IMR-90 (cell line): Measurements from ENCODE around the gene PLA2G12B. TPM values are rescaled to one million over a fixed set of nuclear protein-coding genes. Genes with fewer than 3 reads are reported as not detected.

Experiments used
- ATAC-seq: fragments of 200-7000 bp; cut with Tn5 transposase; 2 replicates; pipeline ENCODE4 v1.9.1; 2020; ENCODE audit warnings: low read depth, mild to moderate bottlenecking, moderate library complexity
- BruUV-seq: library from RNA; stranded (reverse); fragments of 400-500 nt; replicated peaks from 2 replicates; lab custom pipeline; 2021; lab: Mats Ljungman, UMichigan
- CTCF ChIA-PET: fragments of 300-600 bp; formaldehyde crosslinking; extraction: SDS; loops from one replicate; lab custom pipeline; 2021; ENCODE audit warnings: antibody characterized with exemption; lab: Yijun Ruan, JAX
- POLR2A ChIA-PET: fragments of 300-600 bp; sonication (Branson Sonifier 250); formaldehyde crosslinking; loops from one replicate; lab custom pipeline; 2022; ENCODE audit warnings: antibody characterized with exemption; ENCODE audit not compliant: unreplicated experiment; lab: Charles Lee
- DNase-seq: peaks from one replicate; pipeline ENCODE4 v3.0.0; 2013
- H2AFZ ChIP-seq: replicated peaks from 2 replicates; pipeline ENCODE3; 2013; ENCODE audit warnings: low read length, mild to moderate bottlenecking; ENCODE audit not compliant: poor library complexity
- H2AK5ac ChIP-seq: 2 replicates; pipeline ENCODE4 v1.6.1; 2013; ENCODE audit warnings: low read depth, low read length, inconsistent platforms
- H2AK9ac ChIP-seq: replicated peaks from 2 replicates; pipeline ENCODE3; 2013; ENCODE audit warnings: mild to moderate bottlenecking, low read depth, low read length, moderate library complexity; ENCODE audit not compliant: poor library complexity
- H2BK120ac ChIP-seq: 2 replicates; pipeline ENCODE4 v1.6.1; 2013; ENCODE audit warnings: low read depth, low read length, inconsistent platforms
- H2BK15ac ChIP-seq: 3 replicates; pipeline ENCODE4 v1.6.1; 2013; ENCODE audit warnings: low read depth, low read length, inconsistent platforms
- H2BK20ac ChIP-seq: 2 replicates; pipeline ENCODE4 v1.6.1; 2013; ENCODE audit warnings: low read depth, mild to moderate bottlenecking, inconsistent platforms, low read length, moderate library complexity
- H2BK5ac ChIP-seq: 2 replicates; pipeline ENCODE4 v1.6.1; 2013; ENCODE audit warnings: mild to moderate bottlenecking, low read depth, low read length, inconsistent platforms; ENCODE audit not compliant: poor library complexity, severe bottlenecking
- H3K14ac ChIP-seq: replicated peaks from 2 replicates; pipeline ENCODE4 v1.6.1; 2013; ENCODE audit warnings: low read depth, low read length, inconsistent platforms
- H3K18ac ChIP-seq: 2 replicates; pipeline ENCODE4 v1.6.1; 2013; ENCODE audit warnings: low read depth, low read length, control low read depth
- H3K23ac ChIP-seq: 2 replicates; pipeline ENCODE4 v1.6.1; 2013; ENCODE audit warnings: low read depth, low read length, inconsistent platforms
- H3K27ac ChIP-seq: 2 replicates; pipeline ENCODE4 v1.5.1; 2013; ENCODE audit warnings: mild to moderate bottlenecking, control low read depth, low read length; ENCODE audit not compliant: insufficient read depth
- H3K27me3 ChIP-seq: 2 replicates; pipeline ENCODE4 v1.6.1; 2013; ENCODE audit warnings: low read length; ENCODE audit not compliant: control insufficient read depth, insufficient read depth
- H3K36me3 ChIP-seq: 2 replicates; pipeline ENCODE4 v1.6.1; 2013; ENCODE audit warnings: low read length, mixed read lengths; ENCODE audit not compliant: control insufficient read depth, insufficient read depth
- H3K4ac ChIP-seq: 2 replicates; pipeline ENCODE4 v1.6.1; 2013; ENCODE audit warnings: low read depth, low read length, inconsistent platforms
- H3K4me1 ChIP-seq: 2 replicates; pipeline ENCODE4 v1.6.1; 2013; ENCODE audit warnings: low read length, mixed read lengths; ENCODE audit not compliant: control insufficient read depth, insufficient read depth
- H3K4me2 ChIP-seq: 2 replicates; pipeline ENCODE4 v1.6.1; 2013; ENCODE audit warnings: low read depth, mild to moderate bottlenecking, control low read depth, low read length, moderate library complexity
- H3K4me3 ChIP-seq: 2 replicates; pipeline ENCODE4 v1.5.1; 2013; ENCODE audit warnings: low read depth, mild to moderate bottlenecking, control low read depth, low read length, moderate library complexity; ENCODE audit not compliant: insufficient read depth
- H3K56ac ChIP-seq: 2 replicates; pipeline ENCODE4 v1.6.1; 2013; ENCODE audit warnings: low read length, inconsistent platforms; ENCODE audit not compliant: insufficient read depth; ENCODE audit errors: extremely low read depth
- H3K79me1 ChIP-seq, 2 experiments: 2 replicates each; pipeline ENCODE4 v1.6.1; 2013; ENCODE audit warnings: low read length in 2 of 2, inconsistent platforms in 1 of 2, low read depth in 1 of 2
- H3K9ac ChIP-seq: 2 replicates; pipeline ENCODE4 v1.6.1; 2013; ENCODE audit warnings: low read depth, low read length, control low read depth
- H3K9me1 ChIP-seq: 2 replicates; pipeline ENCODE4 v1.6.1; 2013; ENCODE audit warnings: low read length, inconsistent platforms; ENCODE audit not compliant: insufficient read depth
- H3K9me3 ChIP-seq: 2 replicates; pipeline ENCODE4 v1.6.1; 2013; ENCODE audit warnings: low read length; ENCODE audit not compliant: control insufficient read depth, insufficient read depth
- H4K20me1 ChIP-seq: 2 replicates; pipeline ENCODE4 v1.6.1; 2013; ENCODE audit warnings: low read length, inconsistent platforms; ENCODE audit not compliant: insufficient read depth
- H4K5ac ChIP-seq: 2 replicates; pipeline ENCODE4 v1.6.1; 2013; ENCODE audit warnings: mild to moderate bottlenecking, low read depth, low read length, control low read depth
- H4K8ac ChIP-seq, 2 experiments: 2 replicates each; pipeline ENCODE4 v1.6.1; 2013; ENCODE audit warnings: low read depth in 2 of 2, low read length in 2 of 2, control low read depth in 1 of 2, inconsistent platforms in 1 of 2
- H4K91ac ChIP-seq: 2 replicates; pipeline ENCODE4 v1.6.1; 2013; ENCODE audit warnings: low read depth, low read length, inconsistent platforms; ENCODE audit not compliant: insufficient read depth
- BHLHE40 ChIP-seq: fragments of 150-350 bp; IDR thresholded peaks from 2 replicates; pipeline ENCODE4 v1.6.1; 2016; ENCODE audit warnings: mild to moderate bottlenecking, low read depth, low read length
- CEBPB ChIP-seq: IDR thresholded peaks from 2 replicates; pipeline ENCODE4 v1.6.1; 2012; ENCODE audit warnings: low read depth, low read length, improper control_type of control experiment
- WGBS, 2 experiments: methylation state at CpG; one replicate each; pipeline versions ENCODE4 v1.1.5 to v1.1.7; 2013; ENCODE audit warnings: missing lambda C conversion rate in 2 of 2; ENCODE audit not compliant: insufficient read length in 1 of 2; ENCODE audit errors: extremely low coverage in 2 of 2; 5-methylcytosine and 5-hydroxymethylcytosine counted together
- dilution Hi-C: fragments of 300-500 bp; cut with HindIII; formaldehyde crosslinking; loops from one replicate; pipeline ENCODE4 v1.14.3; 2018; ENCODE audit warnings: low sequenced_read_pairs; ENCODE audit not compliant: unreplicated experiment
- in situ Hi-C: fragments of 300-500 bp; cut with MboI; formaldehyde crosslinking; loops from 3 replicates; pipeline ENCODE4 v1.14.3; 2019; ENCODE audit warnings: low sequenced_read_pairs, inconsistent platforms, mixed read lengths
- intact Hi-C: fragments of 100-400 bp; cut with micrococcal nuclease; formaldehyde crosslinking; loops from 2 replicates; pipeline ENCODE4 v1.10.0; 2022
- polyA plus RNA-seq, 3 experiments: library from polyadenylated mRNA; depleted of rRNA; stranded (reverse); fragments of >200 nt; gene quantifications; 2 replicates each; pipeline ENCODE4 v1.2.3, GENCODE V29; 2012; ENCODE audit warnings: low replicate concordance in 1 of 3
- total RNA-seq: library from RNA; depleted of rRNA; stranded (reverse); fragments of >200 nt; gene quantifications from 2 replicates; pipeline ENCODE4 v1.2.3, GENCODE V29; 2012

Gene PLA2G12B
- total and polyA plus RNA-seq, 2 of the 4 experiments (the other 2 are of a cell fraction) = not detected

- H2BK20ac ChIP-seq = no peak within 1 kb of the TSS
- CTCF ChIA-PET = interaction anchor here (0.9 to 1.1 kb wide), 2 partner anchors 15 to 197 kb away, joined by 3 to 4 read pairs; no protein-coding TSS in a partner anchor
- no peak within 1 kb of the TSS for H3K18ac ChIP-seq
- H3K9ac ChIP-seq = no peak within 1 kb of the TSS
- no peak for DNase-seq
- no peaks in the 10 kb centered on the region for H3K9me3 ChIP-seq
- no peak for ATAC-seq
- dilution Hi-C loops = no loop called here
- in situ Hi-C loops = no loop called here
- H2BK15ac ChIP-seq = no peak within 1 kb of the TSS
- H3K27me3 ChIP-seq = peaks cover 3% of the 10 kb centered on the region; the same call in 1 of the 2 replicates
- no peak within 1 kb of the TSS for H3K4me3 ChIP-seq
- no peak within 1 kb of the TSS for H2BK120ac ChIP-seq
- H2AK5ac ChIP-seq = no peak within 1 kb of the TSS
- WGBS, 2 experiments = no CpG with 5 or more reads among the region's 4 CpGs
- TF ChIP-seq CEBPB (peak; percentile 28; the same call in 1 of the 2 replicates), BHLHE40 (no peak)
- H4K91ac ChIP-seq = no peak within 1 kb of the TSS
- no peak within 1 kb of the TSS for H3K4me2 ChIP-seq
- intact Hi-C loops = no loop called here
- no peak within 1 kb of the TSS for H2BK5ac ChIP-seq
- POLR2A ChIA-PET = no interaction called here
- no peaks in the 10 kb centered on the region for H3K79me1 ChIP-seq
- no peaks in the 10 kb centered on the region for H3K9me1 ChIP-seq
- no peaks in the 10 kb centered on the region for H4K20me1 ChIP-seq
- H2AK9ac ChIP-seq = no peak within 1 kb of the TSS
- no peak within 1 kb of the TSS for H4K5ac ChIP-seq
- no peak within 1 kb of the TSS for H3K14ac ChIP-seq
- no peak within 1 kb of the TSS for H3K56ac ChIP-seq
- no peaks in the 10 kb centered on the region for H3K4me1 ChIP-seq
- no TSS peak for BruUV-seq
- no peak within 1 kb of the TSS for H2AFZ ChIP-seq
- no peak within 1 kb of the TSS for H4K8ac ChIP-seq
- H3K36me3 ChIP-seq = peaks cover 1% of the 10 kb centered on the region; the same call in 1 of the 2 replicates
- no peak within 1 kb of the TSS for H3K23ac ChIP-seq
- no peak within 1 kb of the TSS for H3K4ac ChIP-seq
- H3K27ac ChIP-seq = no peak within 1 kb of the TSS
These were observed 61.3 kb downstream of the PLA2G12B start, which contains the start of gene OIT3 for GRCh38 chr10:72893136-72893798. Gene OIT3, plus strand, starts transcription at chr10:72893739. Its CDS starts 60 bp downstream, at chr10:72893799.
